CD4-positive, alpha-beta T cell treated with Interleukin-15 for 4 hours (primary cell): ENCODE data around the gene PTGER1.
"Not testable (repeated sequence)": the region's sequence is repeated elsewhere in the genome, so short reads cannot be mapped to it uniquely, and the experiment has no call there.

Experiments used
- DNase-seq: peaks from one replicate; pipeline ENCODE4 v3.0.0-alpha.2; 2020; ENCODE audit warnings: low spot score

Gene PTGER1

GRCh38 chr19:14475251-14476073 is at the start of gene PTGER1:
Gene PTGER1 (minus strand): TSS chr19:14475354. CDS start chr19:14474320, 1,034 bp downstream.
- DNase-seq = peak; percentile 18

GRCh38 chr19:14520543-14520942 is 45.4 kb upstream of the PTGER1 start:
- no peak for DNase-seq

GRCh38 chr19:14519860-14520407 is 44.8 kb upstream of the PTGER1 start:
- peak; percentile 55 for DNase-seq

GRCh38 chr19:14519245-14519859 is 44.2 kb upstream of the PTGER1 start:
- DNase-seq = no peak

- peak; percentile 64 for DNase-seq
Measured at GRCh38 chr19:14517840-14518505, 42.8 kb upstream of the PTGER1 start, which contains the start of gene DNAJB1. Gene DNAJB1 (minus strand): TSS chr19:14518397. CDS start chr19:14518349, 48 bp downstream.

- no peak for DNase-seq
Measured at GRCh38 chr19:14517446-14517839, 42.3 kb upstream of the PTGER1 start.

GRCh38 chr19:14516746-14517438 is 41.7 kb upstream of the PTGER1 start:
- DNase-seq = no peak

GRCh38 chr19:14516048-14516534 is 40.9 kb upstream of the PTGER1 start:
- DNase-seq = no peak

GRCh38 chr19:14515501-14516047 is 40.4 kb upstream of the PTGER1 start:
- no peak for DNase-seq

GRCh38 chr19:14514215-14514863 is 39.2 kb upstream of the PTGER1 start:
- DNase-seq = no peak

GRCh38 chr19:14512406-14512961 is 37.3 kb upstream of the PTGER1 start:
- no peak for DNase-seq

- no peak for DNase-seq
Measured at GRCh38 chr19:14511229-14511593, 36.1 kb upstream of the PTGER1 start.

GRCh38 chr19:14510311-14511228 is 35.4 kb upstream of the PTGER1 start:
- DNase-seq = no peak

- DNase-seq = no peak
Measured at GRCh38 chr19:14507704-14508542, 32.8 kb upstream of the PTGER1 start.

- DNase-seq = peak; percentile 78
Measured at GRCh38 chr19:14505488-14506239, 30.5 kb upstream of the PTGER1 start.

- not testable (repeated sequence) for DNase-seq
Measured at GRCh38 chr19:14504575-14504974, 29.4 kb upstream of the PTGER1 start.

- no peak for DNase-seq
Measured at GRCh38 chr19:14503285-14503684, 28.1 kb upstream of the PTGER1 start.
